B cell (primary cell): Measurements from ENCODE around the gene ZNF655.
"Not testable (repeated sequence)": the region's sequence is repeated elsewhere in the genome, so short reads cannot be mapped to it uniquely, and the experiment has no call there.

Experiments
- CTCF ChIP-seq: fragments of 200-600 bp; IDR thresholded peaks from one replicate; pipeline ENCODE4 v1.8.0; 2022; ENCODE audit warnings: antibody characterized with exemption, mild to moderate bottlenecking
- EZH2 ChIP-seq: IDR thresholded peaks from 2 replicates; pipeline ENCODE4 v1.6.1; 2012; ENCODE audit warnings: borderline replicate concordance, low read depth, mild to moderate bottlenecking, moderate library complexity, low read length; ENCODE audit not compliant: insufficient read depth, poor library complexity, severe bottlenecking

GRCh38 chr7:99568770-99569169 lies 10.3 kb downstream of the ZNF655 start:
- TF ChIP-seq CTCF, EZH2: not testable (repeated sequence)
